ENCODE data around the gene SLC51B.
"Not testable (repeated sequence)": the region's sequence is repeated elsewhere in the genome, so short reads cannot be mapped to it uniquely, and the experiment has no call there.

Gene SLC51B

GRCh38 chr15:65099336-65099735, 54.1 kb downstream of the SLC51B start:
- no peak for DNase-seq (ENCODE audit: low read depth in 2 of 2)

- DNase-seq (ENCODE audit: low read depth in 2 of 2), result not testable (repeated sequence)
These were observed 54.6 kb downstream of the SLC51B start for GRCh38 chr15:65099801-65100200.

GRCh38 chr15:65100442-65100841, 55.3 kb downstream of the SLC51B start:
- no peak for DNase-seq (ENCODE audit: low read depth in 2 of 2)

- peak; percentile 31 to 39 for DNase-seq (ENCODE audit: low read depth in 2 of 2)
These were observed 56.3 kb downstream of the SLC51B start for GRCh38 chr15:65101411-65101890.

GRCh38 chr15:65101891-65102708, 56.9 kb downstream of the SLC51B start:
- DNase-seq (ENCODE audit: low read depth in 2 of 2), result no peak

- DNase-seq (ENCODE audit: low read depth in 2 of 2), result no peak
These were observed 57.7 kb downstream of the SLC51B start for GRCh38 chr15:65102912-65103311.

Data from fibroblast of skin of left quadriceps (primary cell).